DMS53 treated with DMSO at 0.1 percent for 48 hours (cell line): ENCODE results near the gene CCNL2.
"Not testable (repeated sequence)": the region's sequence is repeated elsewhere in the genome, so short reads cannot be mapped to it uniquely, and the experiment has no call there.

Source experiments
- DNase-seq: peaks from one replicate; lab custom pipeline; 2025; ENCODE audit not compliant: unreplicated experiment; lab: John Stamatoyannopoulos, UW

The CCNL2 gene

DNA sequence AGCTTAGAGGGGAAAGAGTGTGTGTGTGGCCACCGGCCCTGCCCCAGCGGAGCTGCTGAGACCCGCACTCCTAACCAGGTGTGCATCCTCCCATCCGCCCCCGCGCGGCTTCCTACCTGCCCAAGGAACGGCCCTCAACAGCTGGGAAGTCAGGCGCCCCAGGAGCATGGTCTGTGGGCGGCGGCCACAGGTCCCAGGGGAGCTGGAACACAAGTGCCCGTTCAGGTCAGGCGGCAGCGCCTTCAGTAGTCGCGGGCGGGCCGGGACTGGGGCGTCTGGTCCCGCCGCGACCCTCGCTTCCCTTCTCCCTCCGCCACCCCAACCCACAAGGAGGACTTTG is 24.6 kb downstream of the CCNL2 start:
- no peak for DNase-seq

DNA sequence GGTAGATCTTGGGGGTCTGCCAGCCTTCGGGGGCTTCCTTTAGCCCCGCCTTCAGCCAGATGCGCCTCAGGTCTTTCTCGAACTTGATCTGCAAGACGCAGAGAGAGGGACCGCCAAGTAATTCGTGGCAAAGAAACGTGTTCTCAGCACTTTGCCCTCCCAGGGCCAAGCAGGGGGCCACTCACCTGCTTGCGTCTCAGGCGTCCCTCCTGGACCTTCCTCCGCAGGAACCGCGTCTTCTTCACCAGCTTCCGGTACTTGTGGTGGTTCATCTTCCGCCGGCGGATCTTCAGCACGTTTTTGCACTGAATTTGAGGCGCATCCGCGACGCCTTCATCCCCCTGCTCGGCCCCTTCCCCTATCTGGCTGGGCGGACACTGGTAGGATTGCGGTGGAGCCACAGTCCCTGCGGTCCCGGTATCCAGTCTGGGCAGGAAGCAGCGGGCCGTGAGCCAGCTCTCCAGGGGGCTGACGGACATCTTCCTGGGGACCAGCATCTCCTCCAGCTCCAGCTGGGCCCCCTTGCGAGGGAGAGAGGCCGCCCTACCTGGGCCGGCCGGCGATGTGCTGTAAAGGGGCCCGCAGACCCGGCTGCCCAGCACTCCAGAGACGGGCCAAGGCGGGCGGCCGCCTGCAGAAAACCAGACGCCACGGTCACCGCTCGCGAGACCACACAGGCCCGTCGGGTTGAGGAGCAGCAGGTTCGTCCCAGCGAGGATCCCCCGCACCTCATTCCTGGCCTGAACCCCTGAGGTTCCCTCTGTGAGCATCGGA is 25.1 kb downstream of the CCNL2 start:
- no peak for DNase-seq

DNA sequence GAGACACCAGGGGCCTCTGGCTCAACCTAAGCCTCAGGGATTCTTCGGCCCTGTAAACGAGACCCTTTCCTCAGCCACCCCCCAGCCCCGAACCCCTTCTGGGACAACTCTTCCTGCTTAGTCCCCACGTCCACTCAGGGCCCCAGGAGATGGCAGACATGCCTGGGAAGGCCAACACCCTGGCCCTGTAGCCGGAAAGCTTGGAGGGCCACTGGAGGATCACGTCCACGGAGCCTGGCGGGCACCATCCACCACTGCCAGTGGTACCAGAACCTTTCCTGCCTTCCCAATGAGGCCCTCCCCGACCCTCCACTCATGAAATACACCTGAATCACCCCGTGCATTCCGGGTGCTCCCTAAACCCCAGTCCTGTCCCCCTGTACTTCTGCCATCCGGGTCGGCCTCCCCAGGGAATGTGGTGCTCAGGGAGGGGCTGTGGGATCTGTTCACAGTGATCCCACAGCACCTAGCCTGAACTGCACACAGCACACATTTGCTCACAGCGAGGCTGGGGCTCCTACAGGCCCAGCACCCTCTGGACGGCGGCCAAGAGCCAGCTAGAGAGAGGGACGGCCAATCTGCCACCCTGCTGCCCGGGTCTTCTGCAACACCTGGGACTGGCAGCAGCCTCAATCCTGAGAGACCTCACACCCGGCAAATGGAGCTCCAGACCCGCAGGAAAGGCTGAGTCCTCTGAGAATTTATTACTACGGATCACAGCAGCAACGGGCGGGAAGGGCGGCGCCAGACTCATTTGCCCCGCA is 25.9 kb downstream of the CCNL2 start:
- no peak for DNase-seq

DNA sequence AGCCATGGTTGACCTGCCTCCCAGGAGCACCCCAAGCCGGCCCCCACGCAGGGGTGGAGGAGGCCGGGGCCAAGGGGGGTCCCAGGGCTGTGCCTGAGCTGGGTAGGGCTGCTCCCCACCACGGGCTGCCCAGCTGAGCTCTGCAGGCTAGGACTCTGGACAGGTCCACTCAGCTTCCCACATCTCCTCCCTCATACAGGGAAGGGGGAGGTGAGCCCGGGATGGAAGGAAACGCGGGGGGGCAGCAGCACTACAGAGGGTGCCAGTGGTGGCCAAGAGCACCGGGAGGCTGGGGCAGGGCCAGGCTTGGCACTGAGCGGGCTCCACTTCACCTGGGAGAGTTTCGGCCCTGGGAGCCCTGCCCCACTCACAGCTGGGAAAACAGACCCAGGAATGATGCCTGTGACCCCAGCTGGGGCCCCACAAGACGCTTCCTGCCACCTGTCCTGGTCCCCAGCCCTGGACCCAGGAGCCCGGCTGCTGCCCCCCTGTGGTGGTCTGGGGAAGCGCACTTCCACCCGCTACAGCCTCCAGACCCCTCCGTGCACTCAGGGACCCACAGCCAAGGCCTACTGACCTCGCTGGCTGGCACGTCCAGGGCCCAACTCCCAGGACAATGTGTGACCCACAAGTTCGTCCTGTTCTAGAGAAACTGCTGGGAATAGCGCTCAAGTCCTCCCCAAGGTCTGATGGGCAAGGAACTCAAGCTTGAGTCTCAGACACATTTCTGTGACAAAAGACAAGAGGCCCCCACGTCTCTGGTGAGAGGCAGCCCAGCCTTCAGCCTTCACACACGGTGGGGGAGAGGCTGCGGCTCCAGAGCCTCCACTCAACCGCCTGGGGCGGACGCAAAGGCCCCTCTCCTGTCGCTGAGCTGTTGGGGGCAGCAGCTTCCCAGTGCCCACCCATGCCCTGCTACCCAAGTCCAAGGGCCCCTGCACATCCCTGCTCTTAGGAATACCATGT is 27.1 kb downstream of the CCNL2 start:
- DNase-seq: peak; percentile 70

DNA sequence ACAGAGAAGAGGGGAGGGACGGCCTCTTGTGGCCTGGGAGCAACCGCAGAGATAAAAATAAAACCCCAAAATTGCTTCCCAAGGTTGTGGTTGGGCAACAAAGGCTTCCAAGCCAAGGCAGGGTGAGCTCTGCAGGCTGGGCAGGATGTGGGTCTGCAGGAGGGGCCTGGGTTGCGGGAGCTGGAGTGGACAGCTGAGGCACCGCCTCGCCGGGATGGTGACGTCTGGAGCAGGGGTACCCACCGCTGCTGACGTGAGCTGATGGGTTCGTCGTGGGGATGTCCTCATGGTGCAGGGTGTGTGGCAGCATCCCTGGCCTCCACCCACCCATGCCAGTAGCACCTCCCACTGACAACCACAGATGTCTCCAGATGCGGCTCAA is 27.8 kb downstream of the CCNL2 start:
- no peak for DNase-seq

DNA sequence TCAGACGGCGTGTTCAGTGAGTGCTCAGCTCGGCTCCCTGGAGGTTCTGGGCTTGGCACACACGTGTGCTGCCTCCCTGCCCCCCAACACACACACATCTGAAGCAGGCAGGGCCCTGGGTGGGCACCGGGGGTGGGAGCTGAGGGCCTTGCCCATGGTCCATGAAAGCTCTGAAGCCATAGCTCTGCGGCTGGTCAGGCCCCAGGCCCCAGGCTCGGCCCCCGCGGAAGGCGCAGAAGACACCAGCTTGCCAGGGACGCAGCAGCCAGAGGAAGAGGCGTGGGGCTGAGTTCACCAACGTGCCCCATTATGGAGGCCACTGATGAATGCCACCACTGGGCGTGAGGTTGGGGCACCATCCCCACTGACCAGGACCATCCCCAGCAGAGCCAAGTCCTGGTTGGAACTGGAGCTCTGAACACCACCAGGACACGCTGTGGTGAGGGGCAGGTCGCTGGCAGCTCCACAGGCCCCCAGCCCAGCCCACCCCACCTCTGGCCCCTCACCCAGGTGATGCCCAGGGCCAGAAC is 28.3 kb downstream of the CCNL2 start:
- DNase-seq: no peak

DNA sequence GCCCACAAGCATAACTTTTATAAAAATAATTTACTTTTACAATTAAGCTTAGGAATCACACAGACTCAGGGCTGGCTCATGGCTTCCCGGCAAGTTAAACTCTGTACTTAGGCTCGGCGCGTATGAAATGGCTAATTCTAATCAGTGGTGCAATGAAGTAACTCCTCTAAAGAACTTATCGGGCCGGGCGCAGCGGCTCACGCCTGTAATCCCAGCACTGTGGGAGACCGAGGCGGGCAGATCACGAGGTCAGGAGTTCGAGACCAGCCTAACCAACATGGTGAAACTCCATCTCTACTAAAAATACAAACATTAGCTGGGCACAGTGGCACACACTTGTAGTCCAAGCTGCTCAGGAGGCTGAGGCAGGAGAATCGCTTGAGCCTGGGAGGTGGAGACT is 29.0 kb downstream of the CCNL2 start:
- DNase-seq: not testable (repeated sequence)

DNA sequence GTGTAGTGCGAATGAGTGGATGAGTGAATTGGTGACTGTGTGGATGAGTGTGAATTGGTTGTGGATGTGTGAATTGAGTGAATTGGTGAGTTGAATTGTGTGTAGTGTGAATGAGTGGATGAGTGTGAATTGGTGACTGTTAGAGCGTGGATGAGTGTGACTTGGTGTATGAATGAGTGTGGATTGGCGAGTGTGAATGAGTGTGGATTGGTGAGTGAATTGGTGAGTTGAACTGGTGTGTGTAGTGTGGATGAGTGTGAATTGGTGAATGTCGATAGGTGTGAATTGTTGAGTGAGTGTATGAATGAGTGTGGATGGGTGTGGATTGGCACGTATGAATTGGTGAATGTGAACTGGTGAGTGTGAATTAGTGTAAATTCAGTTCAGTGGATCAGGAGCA is 31.8 kb downstream of the CCNL2 start:
- DNase-seq: no peak

DNA sequence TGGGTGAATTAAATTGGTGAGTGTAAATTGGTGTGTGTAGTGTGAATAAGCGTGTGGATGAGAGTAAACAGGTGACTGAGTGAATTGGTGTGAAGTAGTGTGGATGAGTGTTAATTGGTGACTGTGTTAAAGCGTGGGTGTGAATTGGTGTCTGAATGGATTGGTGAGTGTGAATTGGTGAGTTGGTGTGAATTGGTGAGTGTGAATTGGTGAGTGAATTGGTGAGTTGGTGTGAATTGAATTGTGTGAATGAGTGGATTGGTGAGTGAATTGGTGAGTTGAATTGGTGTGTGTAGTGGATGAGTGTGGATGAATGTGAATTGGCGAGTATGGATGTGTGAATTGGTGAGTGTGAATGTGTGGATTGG is 32.5 kb downstream of the CCNL2 start:
- no peak for DNase-seq

DNA sequence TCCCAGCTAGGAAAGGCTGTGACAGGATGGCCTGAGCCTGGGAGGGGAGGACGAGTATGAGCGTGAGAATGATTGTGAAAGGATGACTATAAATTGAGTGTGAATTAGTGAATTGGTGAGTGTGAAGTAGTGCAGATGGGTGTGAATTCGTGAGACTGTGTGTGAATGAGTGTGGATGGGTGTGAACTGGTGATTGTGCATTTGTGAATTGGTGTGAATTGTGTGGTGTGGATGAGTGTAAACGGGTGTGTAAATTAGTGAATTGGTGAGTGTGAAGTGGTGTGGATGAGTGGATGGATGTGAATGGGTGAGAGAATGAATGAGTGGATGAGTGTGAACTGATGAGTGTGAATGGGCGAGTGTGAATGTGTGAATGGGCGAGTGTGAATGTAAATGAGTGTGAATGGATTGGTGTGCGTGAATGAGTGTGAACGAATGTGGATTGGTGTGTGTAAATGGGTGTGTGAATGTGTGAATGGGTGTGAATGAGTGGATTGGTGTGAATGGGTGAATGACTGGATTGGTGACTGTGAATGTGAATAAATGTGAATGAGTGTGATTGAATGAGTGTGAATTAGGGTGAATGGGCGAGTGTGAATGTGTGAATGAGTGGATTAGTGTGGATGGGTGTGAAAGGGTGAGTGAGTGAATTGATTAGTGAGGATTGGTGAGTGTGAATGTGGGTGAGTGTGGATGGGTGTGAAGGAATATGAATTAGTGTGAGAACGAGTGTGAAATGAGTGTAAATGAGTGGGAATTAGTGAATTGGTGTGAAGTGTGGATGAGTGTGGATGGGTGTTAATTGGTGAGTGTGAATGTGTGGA is 33.0 kb downstream of the CCNL2 start:
- no peak for DNase-seq

DNA sequence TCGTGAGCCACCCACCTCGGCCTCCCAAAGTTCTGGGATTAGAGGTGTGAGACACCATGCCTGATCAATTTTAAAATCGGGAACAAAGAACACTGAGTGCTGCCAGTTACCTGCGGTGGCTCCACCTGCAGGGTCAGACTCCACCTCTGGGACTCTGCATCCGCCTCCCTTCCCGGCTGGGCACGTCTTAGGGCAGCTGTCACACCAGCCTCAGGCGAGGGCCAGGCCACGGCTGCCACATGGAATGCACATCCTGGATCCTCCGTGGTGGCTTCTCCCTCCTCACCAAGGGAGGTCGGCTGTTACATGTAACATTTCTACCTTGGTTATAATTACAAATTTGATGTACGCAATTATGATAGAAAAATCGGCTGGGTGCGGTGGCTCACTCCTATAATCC is 34.9 kb downstream of the CCNL2 start:
- no peak for DNase-seq

DNA sequence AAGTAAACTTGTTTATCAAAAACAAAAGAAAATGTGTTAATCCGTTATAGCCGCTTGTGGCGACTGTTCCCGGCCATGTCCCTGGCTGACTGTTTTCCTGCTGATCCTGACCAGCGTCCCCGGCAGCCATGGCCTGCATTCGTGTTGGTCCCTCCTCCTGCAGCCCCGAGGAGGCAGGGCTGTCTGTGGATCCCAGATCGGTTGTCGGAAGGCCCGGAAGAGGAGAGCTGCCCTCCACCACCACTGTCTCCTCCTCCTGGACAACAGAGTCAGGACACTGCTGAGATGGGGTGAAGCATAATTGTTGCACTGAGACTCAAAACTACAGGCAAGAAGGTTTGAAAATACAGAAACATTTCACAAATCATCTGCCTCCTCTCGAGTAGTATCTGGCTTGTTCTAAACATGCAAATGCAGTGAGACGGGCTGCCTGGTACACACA is 37.1 kb downstream of the CCNL2 start:
- DNase-seq: no peak

DNA sequence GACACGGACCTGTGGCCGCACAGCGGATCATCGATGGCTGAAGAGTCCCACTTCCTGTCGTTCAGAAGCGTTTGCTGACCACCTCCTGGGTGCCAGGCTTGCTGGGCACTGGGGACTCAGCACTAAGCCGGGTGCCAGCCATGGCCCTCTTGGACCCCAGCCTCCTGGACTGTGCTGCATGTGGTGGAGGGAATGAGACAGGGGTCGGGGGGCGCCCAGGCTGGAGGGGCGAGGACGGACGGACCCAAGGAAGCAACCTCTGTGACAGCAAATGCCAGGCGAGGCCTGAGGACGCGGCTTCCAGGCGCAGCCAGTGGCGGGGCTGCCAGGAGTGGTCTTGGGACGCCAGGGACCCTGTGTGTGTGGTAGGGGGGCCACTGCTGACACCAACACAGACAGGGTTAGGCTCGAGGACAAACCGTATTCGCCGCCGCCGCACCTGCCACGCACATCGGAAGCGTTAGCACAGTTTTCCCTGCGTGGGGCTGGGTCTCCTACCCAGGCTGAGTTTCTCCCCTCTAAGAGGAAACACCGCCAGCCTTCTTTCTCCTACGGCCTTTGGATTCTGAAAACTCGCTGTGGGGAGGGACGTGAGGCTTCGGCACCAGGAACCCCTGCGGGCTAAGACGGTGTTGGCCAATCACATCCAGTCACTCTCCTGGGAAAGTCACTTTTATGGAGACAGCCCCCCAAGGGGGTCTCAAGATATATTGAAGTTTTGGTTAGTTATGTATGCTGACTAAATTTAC is 37.7 kb downstream of the CCNL2 start:
- DNase-seq: no peak

DNA sequence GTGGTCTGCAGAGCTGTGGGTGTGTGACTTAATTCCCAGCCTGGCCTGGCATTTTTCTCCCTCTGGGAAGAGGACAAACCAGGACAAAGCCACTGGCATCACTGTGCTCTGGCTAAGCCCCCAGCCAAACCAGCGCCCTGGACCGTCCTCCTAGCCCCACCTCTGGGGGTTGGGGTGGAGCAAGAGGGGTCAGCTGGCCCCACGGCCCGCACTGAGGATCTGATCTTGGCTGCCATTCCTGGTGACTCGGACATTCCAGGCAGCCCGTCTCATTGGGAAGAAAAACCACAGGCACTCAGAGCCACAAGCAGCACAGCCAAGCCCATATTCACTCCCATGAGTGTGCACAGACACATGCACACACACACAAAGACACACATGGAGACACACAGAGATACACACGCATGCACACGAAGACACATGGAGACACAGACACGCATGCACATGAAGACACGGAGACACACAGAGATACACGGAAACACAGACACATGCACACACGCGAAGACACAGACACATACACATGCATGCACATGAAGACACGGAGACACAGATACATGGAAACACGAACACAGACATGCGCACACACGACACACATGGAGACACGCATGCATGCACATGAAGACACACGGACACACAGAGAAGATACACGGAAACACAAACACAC is 38.5 kb downstream of the CCNL2 start:
- DNase-seq: no peak

DNA sequence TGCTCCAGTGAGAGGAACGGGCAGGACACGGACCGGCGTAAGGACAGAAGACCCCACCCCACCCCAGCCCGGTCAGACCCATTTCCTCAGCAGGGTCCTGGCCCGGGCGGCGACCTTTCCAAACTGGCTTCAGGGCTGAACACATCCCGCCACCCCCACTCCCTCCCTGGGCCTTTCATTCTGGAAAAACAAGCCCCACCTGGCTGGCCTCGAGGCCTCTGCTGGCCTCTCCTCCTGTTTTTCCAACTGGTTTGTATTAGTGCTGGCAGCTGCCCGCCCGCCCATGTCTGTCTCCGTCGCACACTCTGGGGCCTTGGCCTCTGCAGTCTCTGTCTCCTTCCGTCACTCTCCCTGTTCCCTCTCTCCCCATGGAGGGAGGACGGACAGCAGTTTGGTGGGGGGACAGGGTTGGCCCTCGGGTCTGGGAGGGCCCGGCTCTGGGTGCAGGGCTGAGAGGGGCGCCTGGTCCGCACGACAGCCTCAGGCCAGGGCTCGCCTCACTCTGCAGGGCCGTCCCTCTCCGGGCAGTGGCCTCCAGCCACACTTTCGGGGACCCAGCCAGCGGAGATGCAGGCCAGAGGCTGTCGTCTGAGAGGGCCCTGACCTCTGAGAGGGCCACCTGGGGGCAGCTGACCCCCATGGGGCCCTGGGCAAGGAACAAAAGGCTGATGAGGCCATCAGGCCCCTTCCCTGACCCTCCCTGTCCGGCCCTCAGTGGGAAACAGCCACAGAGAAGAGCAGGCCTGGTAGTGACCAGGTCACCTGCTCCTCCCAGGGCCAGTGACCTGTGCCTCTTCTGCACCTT is 39.3 kb downstream of the CCNL2 start:
- no peak for DNase-seq

DNA sequence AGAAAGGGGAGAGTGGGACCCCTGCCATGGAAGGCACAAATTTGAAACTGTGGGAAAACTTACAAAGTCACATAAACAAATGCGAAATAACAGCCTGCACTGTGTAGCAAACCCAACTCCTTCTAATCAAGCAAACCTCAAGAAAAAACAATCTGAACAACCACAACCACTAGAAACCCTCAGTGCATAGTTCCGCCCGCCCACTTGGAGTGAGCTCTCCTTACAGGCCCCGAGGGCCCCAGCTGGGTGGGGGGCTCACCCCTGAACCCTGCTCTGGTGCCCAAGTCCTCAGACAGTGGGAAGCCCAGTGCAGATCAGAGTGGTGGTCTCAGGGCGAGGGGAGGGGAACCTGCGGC is 39.8 kb downstream of the CCNL2 start:
- no peak for DNase-seq

DNA sequence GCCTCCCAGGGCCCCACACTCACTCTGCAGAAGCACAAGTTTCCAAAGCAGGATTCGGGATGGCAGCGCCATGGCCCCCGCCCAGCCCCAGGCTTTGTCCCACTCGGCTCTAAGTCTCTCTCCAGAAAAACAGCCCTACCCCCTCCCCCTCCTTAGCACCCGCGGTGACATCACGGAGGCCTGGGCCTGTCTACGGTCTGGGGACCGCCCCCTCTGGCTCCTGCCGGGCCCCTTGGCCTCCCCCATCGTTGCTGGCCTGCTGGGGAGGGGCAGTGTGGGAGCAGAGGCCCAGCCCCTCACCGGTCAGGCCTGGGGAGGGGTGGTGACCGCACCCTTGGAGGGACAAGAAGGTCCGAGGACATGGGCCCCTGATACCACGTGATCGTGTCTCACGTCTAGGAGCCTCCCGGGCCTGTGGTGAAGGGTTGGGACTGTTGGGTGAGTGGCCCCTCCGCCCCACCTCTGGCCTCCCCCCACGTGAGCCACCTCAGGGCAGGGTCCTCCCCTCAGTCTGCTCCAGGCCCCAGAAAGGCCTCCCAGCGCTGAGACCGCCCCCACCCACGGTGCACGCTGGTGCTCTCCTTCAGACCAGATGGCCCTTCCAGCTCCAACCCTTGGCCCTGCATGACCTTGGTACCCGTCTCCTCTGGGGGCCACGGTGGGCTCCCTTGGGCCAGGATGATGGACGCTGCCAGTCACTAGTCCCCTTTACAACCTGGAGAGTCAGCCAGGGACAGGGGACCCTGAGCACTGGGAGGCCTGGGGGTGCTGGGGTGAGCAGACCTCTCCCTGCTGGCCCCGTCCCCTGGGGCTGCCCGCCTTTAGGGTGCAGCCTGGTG is 40.5 kb downstream of the CCNL2 start, which contains the start of gene MXRA8:
Gene MXRA8, minus strand, starts transcription at position 123 of the 839 bp plus-strand sequence. Its CDS starts 51 bp downstream, at position 72.
- no peak for DNase-seq
